Karpas-422 (cell line): ENCODE results near the gene C21orf58. TPM values are rescaled to one million over a fixed set of nuclear protein-coding genes. Genes with fewer than 3 reads are reported as not detected.
A peak's percentile ranks its signal among the peaks of the same experiment; 100 is the strongest.

Source experiments
- DNase-seq: peaks from one replicate; pipeline ENCODE4 v3.0.0-alpha.2; 2015
- H2AFZ ChIP-seq: fragments of 200-600 bp; sonication (generic); 2 replicates; pipeline ENCODE4 v1.6.1; 2014; ENCODE audit warnings: antibody characterized with exemption, low read length, mixed read lengths
- H3K27ac ChIP-seq: fragments of 200-600 bp; sonication (generic); 2 replicates; pipeline ENCODE4 v1.5.1; 2014; ENCODE audit warnings: mild to moderate bottlenecking, low read length, moderate library complexity
- H3K27me3 ChIP-seq: fragments of 200-600 bp; sonication (generic); 2 replicates; pipeline ENCODE4 v1.6.1; 2014; ENCODE audit warnings: low read length, mixed read lengths
- H3K36me3 ChIP-seq: fragments of 200-600 bp; sonication (generic); 2 replicates; pipeline ENCODE4 v1.6.1; 2014; ENCODE audit warnings: low read length, mixed read lengths; ENCODE audit not compliant: insufficient read depth
- H3K4me1 ChIP-seq: fragments of 200-600 bp; sonication (generic); 2 replicates; pipeline ENCODE4 v1.6.1; 2014; ENCODE audit warnings: mild to moderate bottlenecking, low read length, mixed read lengths
- H3K4me2 ChIP-seq: fragments of 200-600 bp; sonication (generic); 2 replicates; pipeline ENCODE4 v1.6.1; 2014; ENCODE audit warnings: low read length, low read depth, mild to moderate bottlenecking; ENCODE audit not compliant: poor library complexity, severe bottlenecking
- H3K4me3 ChIP-seq: fragments of 200-600 bp; sonication (generic); 2 replicates; pipeline ENCODE4 v1.5.1; 2014; ENCODE audit warnings: mild to moderate bottlenecking, antibody characterized with exemption, low read length, mixed read lengths
- H3K79me2 ChIP-seq: fragments of 200-600 bp; sonication (generic); 2 replicates; pipeline ENCODE4 v1.6.1; 2014; ENCODE audit warnings: mild to moderate bottlenecking, low read length, mixed read lengths
- H3K9ac ChIP-seq: fragments of 200-600 bp; sonication (generic); 2 replicates; pipeline ENCODE4 v1.6.0; 2014; ENCODE audit warnings: low read length
- H3K9me2 ChIP-seq: fragments of 200-600 bp; sonication (generic), shearing (Covaris generic); replicated peaks from 2 replicates; pipeline ENCODE4 v1.6.0; 2014; ENCODE audit warnings: mild to moderate bottlenecking, low read length, moderate library complexity; ENCODE audit not compliant: insufficient read depth
- H3K9me3 ChIP-seq: fragments of 300-700, 200-600 bp; sonication (generic); 2 replicates; pipeline ENCODE4 v1.6.1; 2014; ENCODE audit warnings: low read length, mixed read lengths
- H4K20me1 ChIP-seq: fragments of 200-600 bp; sonication (generic); 2 replicates; pipeline ENCODE4 v1.6.1; 2014; ENCODE audit warnings: mild to moderate bottlenecking, antibody characterized with exemption, low read length, low read depth; ENCODE audit not compliant: insufficient read depth
- total RNA-seq: library from RNA; depleted of rRNA; stranded (reverse); fragments of >200 nt; shearing (Covaris generic); gene quantifications from 2 replicates; pipeline ENCODE4 v1.2.3, GENCODE V29; 2014; ENCODE audit warnings: low replicate concordance

C21orf58 gene
- total RNA-seq, 1 experiment from 2014 or later: 13.9 TPM

DNA sequence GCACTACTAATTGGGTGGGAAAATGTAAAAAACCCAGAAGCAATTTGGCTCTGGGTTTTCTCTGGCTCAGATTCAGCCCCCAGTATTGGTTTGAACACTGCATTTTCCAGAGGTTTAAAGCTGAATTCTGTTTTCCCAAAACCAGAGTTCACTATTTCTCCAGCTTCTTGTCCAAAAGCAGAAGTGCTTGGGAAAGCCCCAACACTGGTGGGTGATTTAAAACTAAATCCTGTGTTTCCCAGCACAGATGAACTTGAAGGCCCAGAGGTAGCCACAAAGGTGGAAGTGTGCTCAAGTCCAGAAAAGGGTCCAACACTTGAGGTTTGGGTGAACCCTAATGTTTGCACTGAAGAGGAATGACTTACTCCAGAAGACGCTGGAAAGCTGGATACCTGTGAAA lies 38.9 kb downstream of the C21orf58 start:
- H3K36me3 ChIP-seq: peaks cover 26% of the 10 kb centered on the region; the same call in 1 of the 2 replicates
- H3K9ac ChIP-seq: peak overlapping the region; percentile 96
- H3K79me2 ChIP-seq: peaks cover 64% of the 10 kb centered on the region
- H3K4me3 ChIP-seq: peak overlapping the region; percentile 97
- H3K9me2 ChIP-seq: no peaks in the 10 kb centered on the region
- no peaks in the 10 kb centered on the region for H3K27me3 ChIP-seq
- no peaks in the 10 kb centered on the region for H3K9me3 ChIP-seq
- peak overlapping the region; percentile 97 for H3K27ac ChIP-seq
- H3K4me1 ChIP-seq: peaks cover 40% of the 10 kb centered on the region
- no peak for DNase-seq
- H4K20me1 ChIP-seq: 0 out of 2 replicates have a peak, but pooled peaks cover 3% of the 10 kb centered on the region
- no peak overlapping the region for H2AFZ ChIP-seq
- peak overlapping the region; percentile 69 for H3K4me2 ChIP-seq

DNA sequence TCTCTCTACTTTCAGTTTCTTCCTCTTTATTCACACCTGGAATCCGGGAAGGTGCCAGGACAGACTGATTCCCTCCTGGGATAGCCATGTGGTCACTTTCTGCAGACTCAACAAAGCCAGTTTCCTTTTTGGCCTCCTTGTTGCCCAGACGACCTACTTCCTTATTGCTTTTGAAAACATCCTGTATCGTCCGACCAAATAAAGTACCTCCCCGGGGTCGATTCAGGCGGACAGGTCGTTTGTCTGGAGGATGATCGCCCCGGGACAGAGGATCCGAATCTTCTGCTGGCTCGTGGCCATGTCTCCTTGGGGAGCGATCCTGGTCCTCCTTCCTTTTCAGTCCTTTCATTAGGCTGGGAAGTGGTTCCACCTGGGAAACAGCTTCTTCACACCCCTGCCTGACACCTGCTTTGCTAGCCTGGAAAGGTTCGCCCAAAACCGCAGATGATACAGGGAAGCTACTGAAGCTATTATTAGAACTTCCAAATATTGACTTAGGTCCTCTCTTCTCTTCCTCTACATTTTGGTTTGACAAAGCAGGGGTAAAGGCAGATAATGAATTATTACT lies 39.5 kb downstream of the C21orf58 start:
- peak overlapping the region; percentile 97 for H3K4me3 ChIP-seq
- peaks cover 67% of the 10 kb centered on the region for H3K79me2 ChIP-seq

DNA sequence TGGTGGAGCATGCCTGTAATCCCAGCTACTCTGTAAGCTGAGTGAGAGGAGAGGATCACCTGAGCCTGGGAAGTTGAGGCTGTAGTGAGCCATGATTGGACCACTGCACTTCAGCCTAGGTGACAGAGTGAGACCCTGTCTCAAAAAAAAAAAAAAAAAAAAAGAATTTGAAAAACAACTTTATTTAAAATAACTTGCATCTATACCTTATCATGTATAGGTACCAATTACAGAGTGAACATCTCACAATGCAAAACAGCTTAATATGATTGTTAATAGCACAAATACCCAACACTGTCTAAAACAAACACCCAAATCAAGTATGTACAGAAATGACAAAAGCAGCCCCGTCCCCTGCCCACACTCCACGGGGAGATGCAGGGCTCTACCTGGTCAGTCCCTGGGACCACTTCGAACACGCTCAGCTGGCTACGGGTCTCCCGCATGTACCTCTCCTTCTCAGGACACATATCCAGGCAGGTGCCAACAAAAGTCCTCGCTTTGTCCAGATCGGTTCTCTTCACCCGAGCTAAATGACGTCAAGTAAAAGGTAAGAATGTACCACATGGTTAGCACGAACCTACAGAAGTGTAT lies 48.8 kb downstream of the C21orf58 start:
- H3K36me3 ChIP-seq: peaks cover 45% of the 10 kb centered on the region
- H3K9me3 ChIP-seq: no peaks in the 10 kb centered on the region
- H3K27me3 ChIP-seq: no peaks in the 10 kb centered on the region
- no peak overlapping the region for H3K4me3 ChIP-seq
- H3K4me1 ChIP-seq: no peaks in the 10 kb centered on the region
- peaks cover 22% of the 10 kb centered on the region for H3K79me2 ChIP-seq
- no peak for DNase-seq
- 0 out of 2 replicates have a peak, but pooled peaks cover 3% of the 10 kb centered on the region for H4K20me1 ChIP-seq
- H3K27ac ChIP-seq: no peak overlapping the region
- H3K4me2 ChIP-seq: no peak overlapping the region
- H2AFZ ChIP-seq: no peak overlapping the region
- no peak overlapping the region for H3K9ac ChIP-seq
- H3K9me2 ChIP-seq: no peaks in the 10 kb centered on the region

More for the DNA sequence above, 39.5 kb downstream of the C21orf58 start:
- Histone ChIP-seq H3K4me2 (peak overlapping the region; percentile 69), H3K9me2 (no peaks in the 10 kb centered on the region), H3K9ac (peak overlapping the region; percentile 96), H3K27ac (peak overlapping the region; percentile 97), H3K9me3 (no peaks in the 10 kb centered on the region), H2AFZ (no peak overlapping the region), H4K20me1 (0 out of 2 replicates have a peak, but pooled peaks cover 3% of the 10 kb centered on the region), H3K4me1 (peaks cover 38% of the 10 kb centered on the region), H3K27me3 (no peaks in the 10 kb centered on the region), H3K36me3 (peaks cover 32% of the 10 kb centered on the region; the same call in 1 of the 2 replicates)
- DNase-seq: no peak

DNA sequence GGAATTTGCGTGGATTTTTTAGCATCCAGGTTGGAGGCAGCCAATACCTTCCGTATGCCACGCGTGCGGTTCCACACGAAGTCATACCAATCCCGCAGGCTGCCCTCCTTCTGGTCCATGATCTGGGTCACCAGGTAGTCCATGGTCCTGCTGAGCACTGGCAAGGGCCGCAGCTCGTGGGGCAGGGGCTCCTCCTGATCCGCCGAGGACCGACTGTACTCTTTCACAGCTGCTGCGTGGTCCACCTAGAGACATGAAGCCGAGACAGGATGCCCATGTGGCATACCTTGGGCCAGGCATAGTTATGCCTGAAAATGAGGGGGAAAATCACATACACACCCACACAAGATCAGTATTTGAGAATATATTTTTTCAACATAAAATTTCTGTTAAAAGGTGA lies 50.3 kb downstream of the C21orf58 start:
- H3K4me1 ChIP-seq: no peaks in the 10 kb centered on the region
- DNase-seq: no peak
- H3K9ac ChIP-seq: no peak overlapping the region
- H3K27ac ChIP-seq: no peak overlapping the region
- no peak overlapping the region for H2AFZ ChIP-seq
- H3K79me2 ChIP-seq: peaks cover 15% of the 10 kb centered on the region
- H3K9me2 ChIP-seq: no peaks in the 10 kb centered on the region
- no peaks in the 10 kb centered on the region for H3K27me3 ChIP-seq
- H3K4me2 ChIP-seq: no peak overlapping the region
- no peak overlapping the region for H3K4me3 ChIP-seq
- H3K9me3 ChIP-seq: no peaks in the 10 kb centered on the region
- peaks cover 46% of the 10 kb centered on the region for H3K36me3 ChIP-seq
- 0 out of 2 replicates have a peak, but pooled peaks cover 3% of the 10 kb centered on the region for H4K20me1 ChIP-seq

DNA sequence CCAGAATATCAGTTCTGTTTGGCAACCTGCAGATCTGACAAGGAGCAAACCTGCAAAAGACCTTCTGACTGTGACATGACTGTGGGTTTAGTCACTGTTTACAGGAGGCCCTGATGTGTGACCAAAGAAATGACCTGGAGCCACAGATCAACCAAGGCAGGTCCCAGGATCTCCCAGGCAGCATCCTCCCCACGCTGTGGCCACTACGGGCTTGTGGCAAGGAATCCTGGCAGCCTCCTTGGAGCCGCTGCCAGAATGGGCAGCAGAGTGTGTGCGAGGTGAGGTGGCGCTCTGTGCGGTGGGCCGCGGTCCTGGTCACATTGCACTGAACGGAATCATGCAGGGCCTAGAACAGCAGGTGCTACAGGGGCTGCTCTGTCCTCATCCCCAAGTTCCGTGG lies 54.2 kb downstream of the C21orf58 start:
- Histone ChIP-seq H3K9me2 (no peaks in the 10 kb centered on the region), H3K4me1 (no peaks in the 10 kb centered on the region), H3K4me2 (no peak overlapping the region), H3K9me3 (no peaks in the 10 kb centered on the region), H3K36me3 (peaks cover 38% of the 10 kb centered on the region), H3K27me3 (no peaks in the 10 kb centered on the region), H3K27ac (no peak overlapping the region), H2AFZ (no peak overlapping the region), H4K20me1 (peaks cover 8% of the 10 kb centered on the region; the same call in 1 of the 2 replicates), H3K4me3 (no peak overlapping the region), H3K9ac (no peak overlapping the region), H3K79me2 (0 out of 2 replicates have a peak, but pooled peaks cover 4% of the 10 kb centered on the region)
- no peak for DNase-seq

DNA sequence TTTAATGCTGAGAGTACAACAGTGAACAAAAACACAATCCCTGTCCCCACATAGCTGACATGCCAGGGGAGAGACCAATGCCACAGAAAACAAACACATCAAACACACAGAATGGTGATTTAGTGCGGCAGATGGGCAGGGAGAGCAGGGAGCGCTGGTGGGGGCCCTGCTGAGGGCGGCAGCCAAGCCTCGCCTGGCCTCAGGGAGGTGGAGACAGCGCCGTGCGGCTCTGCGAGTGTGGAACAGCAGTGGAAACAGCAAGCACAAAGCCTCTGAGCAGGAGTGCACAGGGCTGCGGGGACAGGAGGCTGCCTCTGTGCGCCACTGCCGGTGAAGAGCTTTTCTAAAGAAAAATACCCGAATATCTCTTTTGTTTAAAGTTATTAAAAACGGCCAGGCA lies 55.3 kb downstream of the C21orf58 start:
- Histone ChIP-seq H3K4me2 (no peak overlapping the region), H3K9me2 (no peaks in the 10 kb centered on the region), H3K4me1 (no peaks in the 10 kb centered on the region), H3K27me3 (no peaks in the 10 kb centered on the region), H3K27ac (no peak overlapping the region), H2AFZ (no peak overlapping the region), H3K4me3 (no peak overlapping the region), H3K9ac (no peak overlapping the region), H3K79me2 (no peaks in the 10 kb centered on the region), H3K9me3 (no peaks in the 10 kb centered on the region), H3K36me3 (peaks cover 38% of the 10 kb centered on the region), H4K20me1 (peaks cover 11% of the 10 kb centered on the region; the same call in 1 of the 2 replicates)
- DNase-seq: no peak

DNA sequence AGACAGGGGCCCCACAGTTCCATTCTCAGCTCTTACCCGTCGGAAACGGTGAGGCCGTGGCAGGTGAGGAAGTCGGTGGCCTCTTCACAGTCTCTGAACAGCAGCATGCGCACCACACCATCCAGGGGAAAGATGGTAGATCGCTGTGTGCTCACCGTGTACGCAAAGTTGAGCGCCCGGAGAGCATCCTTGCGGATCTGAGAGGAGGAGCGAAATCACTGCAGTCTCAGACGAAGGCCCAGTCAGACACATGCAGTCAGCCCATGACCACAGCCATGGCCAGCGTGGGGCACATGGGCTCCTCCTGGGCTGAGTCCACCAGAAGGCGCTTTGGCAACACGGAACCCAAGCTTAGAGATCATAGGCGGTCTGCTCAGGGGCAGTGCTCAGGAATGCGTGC lies 56.7 kb downstream of the C21orf58 start:
- H3K79me2 ChIP-seq: no peaks in the 10 kb centered on the region
- no peak overlapping the region for H3K4me3 ChIP-seq
- H3K9me3 ChIP-seq: no peaks in the 10 kb centered on the region
- no peak overlapping the region for H3K9ac ChIP-seq
- no peak for DNase-seq
- no peak overlapping the region for H3K4me2 ChIP-seq
- H3K27ac ChIP-seq: no peak overlapping the region
- no peaks in the 10 kb centered on the region for H3K4me1 ChIP-seq
- peaks cover 11% of the 10 kb centered on the region; the same call in 1 of the 2 replicates for H4K20me1 ChIP-seq
- no peak overlapping the region for H2AFZ ChIP-seq
- H3K36me3 ChIP-seq: peaks cover 32% of the 10 kb centered on the region
- no peaks in the 10 kb centered on the region for H3K9me2 ChIP-seq
- no peaks in the 10 kb centered on the region for H3K27me3 ChIP-seq

DNA sequence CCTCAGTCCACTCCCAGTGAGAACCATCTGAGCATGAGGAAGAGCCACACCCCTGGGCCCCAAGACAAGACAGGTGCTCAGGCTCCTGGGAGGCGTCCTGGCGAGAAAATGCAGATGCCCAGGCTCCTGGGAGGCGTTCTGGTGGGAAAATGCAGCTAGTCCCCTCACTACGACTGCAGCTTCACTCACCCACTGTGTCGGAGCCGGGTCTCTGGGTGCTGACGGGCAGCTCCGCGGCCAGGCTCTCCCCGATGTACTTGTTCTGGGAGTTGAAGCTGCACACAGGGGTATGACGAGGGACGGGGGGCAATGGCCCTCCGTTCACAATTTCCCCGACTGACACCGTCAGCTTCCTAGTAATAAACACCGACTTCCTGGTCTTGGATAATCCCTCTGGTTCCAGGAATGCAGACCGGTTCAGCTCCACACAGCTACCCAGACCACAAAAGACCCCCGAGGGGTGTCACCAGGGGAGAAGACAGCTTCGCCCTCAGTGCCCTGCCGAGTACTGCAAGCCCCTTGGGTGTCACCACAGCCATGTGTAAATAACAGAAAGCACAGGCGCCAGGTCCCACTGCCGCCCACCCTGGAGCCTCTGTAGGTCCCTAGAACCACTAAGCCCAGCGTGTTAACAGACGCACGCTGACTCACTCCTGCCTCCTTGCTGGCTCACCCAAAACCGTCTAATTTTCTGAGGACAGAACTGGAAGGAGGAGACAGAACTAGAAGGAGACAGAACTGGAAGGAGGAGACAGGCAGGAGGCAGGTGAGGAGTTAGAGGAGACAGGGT lies 57.7 kb downstream of the C21orf58 start:
- H2AFZ ChIP-seq: no peak overlapping the region
- no peaks in the 10 kb centered on the region for H3K27me3 ChIP-seq
- no peak overlapping the region for H3K4me3 ChIP-seq
- no peaks in the 10 kb centered on the region for H3K4me1 ChIP-seq
- peaks cover 32% of the 10 kb centered on the region for H3K36me3 ChIP-seq
- H3K79me2 ChIP-seq: no peaks in the 10 kb centered on the region
- H3K9ac ChIP-seq: no peak overlapping the region
- H3K4me2 ChIP-seq: no peak overlapping the region
- DNase-seq: no peak
- H3K27ac ChIP-seq: no peak overlapping the region
- H4K20me1 ChIP-seq: peaks cover 11% of the 10 kb centered on the region; the same call in 1 of the 2 replicates
- no peaks in the 10 kb centered on the region for H3K9me2 ChIP-seq
- H3K9me3 ChIP-seq: no peaks in the 10 kb centered on the region
